ENCODE measurements around the gene JADE2.
A peak's percentile ranks its signal among the peaks of the same experiment; 100 is the strongest.
"Not testable (repeated sequence)": the region's sequence is repeated elsewhere in the genome, so short reads cannot be mapped to it uniquely, and the experiment has no call there.

JADE2 gene

GRCh38 chr5:134594797-134595457 lies 69.5 kb downstream of the JADE2 start:
- DNase-seq = peak; percentile 62

- DNase-seq = no peak
Observed at GRCh38 chr5:134595458-134595838, 70.0 kb downstream of the JADE2 start.

- not testable (repeated sequence) for DNase-seq
Observed at GRCh38 chr5:134599820-134600219, 74.3 kb downstream of the JADE2 start.

GRCh38 chr5:134600600-134600999 lies 75.1 kb downstream of the JADE2 start:
- DNase-seq = no peak

- DNase-seq = no peak
Observed at GRCh38 chr5:134603059-134603458, 77.6 kb downstream of the JADE2 start.

- no peak for DNase-seq
Observed at GRCh38 chr5:134604908-134605307, 79.4 kb downstream of the JADE2 start.

GRCh38 chr5:134606726-134607125 lies 81.3 kb downstream of the JADE2 start:
- no peak for DNase-seq

GRCh38 chr5:134608555-134608954 lies 83.1 kb downstream of the JADE2 start:
- no peak for DNase-seq

- DNase-seq = peak; percentile 74
Observed at GRCh38 chr5:134609232-134609851, 83.9 kb downstream of the JADE2 start.

GRCh38 chr5:134610725-134611124 lies 85.3 kb downstream of the JADE2 start:
- no peak for DNase-seq

GRCh38 chr5:134611515-134611914 lies 86.0 kb downstream of the JADE2 start:
- no peak for DNase-seq

- no peak for DNase-seq
Observed at GRCh38 chr5:134614450-134615085, 89.1 kb downstream of the JADE2 start.

GRCh38 chr5:134620634-134621033 lies 95.2 kb downstream of the JADE2 start:
- DNase-seq = no peak

- DNase-seq = no peak
Observed at GRCh38 chr5:134625559-134625958, 100.1 kb downstream of the JADE2 start.

GRCh38 chr5:134626369-134627014 lies 101.0 kb downstream of the JADE2 start:
- DNase-seq = no peak
